HepG2 (cell line): Measurements from ENCODE around the gene AGAP1. TPM values are rescaled to one million over a fixed set of nuclear protein-coding genes. Genes with fewer than 3 reads are reported as not detected.

ENCODE experiments used
- AHR ChIP-seq: IDR thresholded peaks from 2 replicates; pipeline ENCODE4 v1.6.1; 2018; ENCODE audit warnings: missing genetic modification reagents, missing compliant biosample characterization
- ARID5B ChIP-seq: IDR thresholded peaks from 2 replicates; pipeline ENCODE4 v1.4.0; 2020; ENCODE audit warnings: mild to moderate bottlenecking, missing genetic modification reagents
- ATF6 ChIP-seq: sonication (generic); formaldehyde crosslinking; conservative IDR thresholded peaks from 2 replicates; pipeline ENCODE4 v1.4.0; 2020; ENCODE audit warnings: missing genetic modification reagents
- BCL6 ChIP-seq: IDR thresholded peaks from 2 replicates; pipeline ENCODE4 v1.6.1; 2016; ENCODE audit warnings: missing genetic modification reagents, missing compliant biosample characterization
- FOSL2 ChIP-seq: sonication (generic); formaldehyde crosslinking; IDR thresholded peaks from 2 replicates; pipeline ENCODE4 v1.4.0; 2020; ENCODE audit warnings: missing genetic modification reagents
- FOXK1 ChIP-seq: sonication (generic); formaldehyde crosslinking; IDR thresholded peaks from 2 replicates; pipeline ENCODE4 v1.4.0; 2020; ENCODE audit warnings: low read depth, missing genetic modification reagents, borderline replicate concordance
- GATAD1 ChIP-seq: IDR thresholded peaks from 2 replicates; pipeline ENCODE4 v1.6.1; 2016; ENCODE audit warnings: missing genetic modification reagents, missing compliant biosample characterization
- HOXD1 ChIP-seq: sonication (generic); formaldehyde crosslinking; IDR thresholded peaks from 2 replicates; pipeline ENCODE4 v1.5.0; 2020; ENCODE audit warnings: missing genetic modification reagents
- KDM2A ChIP-seq: sonication (generic); formaldehyde crosslinking; IDR thresholded peaks from 2 replicates; pipeline ENCODE4 v1.4.0; 2020; ENCODE audit warnings: low read depth, missing genetic modification reagents, borderline replicate concordance
- KDM6A ChIP-seq: IDR thresholded peaks from 2 replicates; pipeline ENCODE4 v1.6.1; 2016; ENCODE audit warnings: low read depth
- PCBP1 ChIP-seq: fragments of 200-400 bp; formaldehyde crosslinking; IDR thresholded peaks from 2 replicates; pipeline ENCODE4 v1.6.1; 2017; ENCODE audit warnings: mild to moderate bottlenecking, low read depth, low read length, borderline replicate concordance
- RBM22 ChIP-seq: fragments of 200-400 bp; formaldehyde crosslinking; optimal IDR thresholded peaks from 2 replicates; pipeline ENCODE3; 2017; ENCODE audit warnings: mild to moderate bottlenecking, low read length, moderate library complexity
- TBX3 ChIP-seq: fragments of 450-650 bp; IDR thresholded peaks from 2 replicates; pipeline ENCODE4 v1.6.1; 2017; ENCODE audit warnings: antibody characterized with exemption, mild to moderate bottlenecking, inconsistent platforms, borderline replicate concordance
- TFDP2 ChIP-seq: sonication (generic); formaldehyde crosslinking; IDR thresholded peaks from 2 replicates; pipeline ENCODE4 v1.4.0; 2020; ENCODE audit warnings: missing genetic modification reagents
- ZFP1 ChIP-seq: IDR thresholded peaks from 2 replicates; pipeline ENCODE4 v1.6.1; 2016
- ZNF414 ChIP-seq: sonication (generic); formaldehyde crosslinking; IDR thresholded peaks from 2 replicates; pipeline ENCODE4 v1.5.0; 2020; ENCODE audit warnings: missing genetic modification reagents
- ZNF484 ChIP-seq: sonication (generic); formaldehyde crosslinking; IDR thresholded peaks from 2 replicates; pipeline ENCODE4 v1.5.1; 2020; ENCODE audit warnings: mild to moderate bottlenecking, low read depth, missing genetic modification reagents, borderline replicate concordance
- ZNF567 ChIP-seq: sonication (generic); formaldehyde crosslinking; IDR thresholded peaks from 2 replicates; pipeline ENCODE4 v1.8.1; 2023; ENCODE audit warnings: mild to moderate bottlenecking, missing genetic modification reagents, borderline replicate concordance
- ZNF616 ChIP-seq: sonication (generic); formaldehyde crosslinking; IDR thresholded peaks from 2 replicates; pipeline ENCODE4 v1.5.0; 2020; ENCODE audit warnings: low read depth, mild to moderate bottlenecking, missing genetic modification reagents
- ZNF652 ChIP-seq: IDR thresholded peaks from 2 replicates; pipeline ENCODE4 v1.6.1; 2016; ENCODE audit warnings: low read depth, borderline replicate concordance
- ZNF790 ChIP-seq: sonication (generic); formaldehyde crosslinking; IDR thresholded peaks from 2 replicates; pipeline ENCODE4 v1.8.0; 2022; ENCODE audit warnings: missing genetic modification reagents, mild to moderate bottlenecking, borderline replicate concordance
- polyA plus RNA-seq, 8 experiments: library from polyadenylated mRNA; depleted of rRNA in 3 of 8; stranded (reverse) in 7 of 8; unstranded in 1 of 8; fragments of >200 nt; fragmentation: Illumina TruSeq in 4 of 8; extraction: Trizol in 4 of 8; gene quantifications; 2 replicates each; pipeline versions ENCODE4 v1.2.1 to v1.2.3, GENCODE V29; 2011 to 2016; ENCODE audit warnings: low read depth in 4 of 8, missing spikeins in 1 of 8, mixed read lengths in 1 of 8; ENCODE audit not compliant: insufficient read depth in 1 of 8
- total RNA-seq, 5 experiments: library from RNA; depleted of rRNA; stranded (reverse); fragments of >200 nt; fragmentation: Illumina TruSeq; extraction: Trizol; gene quantifications; 2 replicates each; pipeline ENCODE4 v1.2.3, GENCODE V29; 2016; ENCODE audit warnings: low read depth in 1 of 5
- TF ChIP-seq, protein P1 (sequence below): IDR thresholded peaks from 2 replicates; pipeline ENCODE4 v1.6.1; 2016; ENCODE audit warnings: low read depth

Gene AGAP1
- total and polyA plus RNA-seq, 2 of the 13 experiments (the other 11 are each of a cell fraction or from before 2014, with no cell fraction given): 21.2 to 32.7 TPM

GRCh38 chr2:235542733-235543127 lies 48.9 kb downstream of the AGAP1 start (continued):
- TF ChIP-seq ZNF484 (CRISPR knock-in tag) (no peak), RBM22 (no peak), ZNF567 (CRISPR knock-in tag) (no peak), ZNF790 (CRISPR knock-in tag) (no peak), ARID5B (CRISPR knock-in tag) (peak; percentile 82), KDM2A (CRISPR knock-in tag) (peak; percentile 28; the same call in 1 of the 2 replicates), KDM6A (CRISPR knock-in tag) (0 out of 2 replicates have a peak, but pooled peaks have one; percentile 63), BCL6 (CRISPR knock-in tag) (peak; percentile 76; the same call in 1 of the 2 replicates), TFDP2 (CRISPR knock-in tag) (0 out of 2 replicates have a peak, but pooled peaks have one; percentile 32), ZNF616 (CRISPR knock-in tag) (no peak), ZNF652 (no peak), GATAD1 (CRISPR knock-in tag) (peak; percentile 40; the same call in 1 of the 2 replicates), AHR (CRISPR knock-in tag) (no peak), ZFP1 (CRISPR knock-in tag) (no peak), FOSL2 (CRISPR knock-in tag) (peak; percentile 10; the same call in 1 of the 2 replicates), FOXK1 (peak; percentile 60; the same call in 1 of the 2 replicates), HOXD1 (no peak), ZNF414 (no peak), TBX3 (no peak), ATF6 (no peak), PCBP1 (peak; percentile 90; the same call in 1 of the 2 replicates)
- TF ChIP-seq, protein P1, sequence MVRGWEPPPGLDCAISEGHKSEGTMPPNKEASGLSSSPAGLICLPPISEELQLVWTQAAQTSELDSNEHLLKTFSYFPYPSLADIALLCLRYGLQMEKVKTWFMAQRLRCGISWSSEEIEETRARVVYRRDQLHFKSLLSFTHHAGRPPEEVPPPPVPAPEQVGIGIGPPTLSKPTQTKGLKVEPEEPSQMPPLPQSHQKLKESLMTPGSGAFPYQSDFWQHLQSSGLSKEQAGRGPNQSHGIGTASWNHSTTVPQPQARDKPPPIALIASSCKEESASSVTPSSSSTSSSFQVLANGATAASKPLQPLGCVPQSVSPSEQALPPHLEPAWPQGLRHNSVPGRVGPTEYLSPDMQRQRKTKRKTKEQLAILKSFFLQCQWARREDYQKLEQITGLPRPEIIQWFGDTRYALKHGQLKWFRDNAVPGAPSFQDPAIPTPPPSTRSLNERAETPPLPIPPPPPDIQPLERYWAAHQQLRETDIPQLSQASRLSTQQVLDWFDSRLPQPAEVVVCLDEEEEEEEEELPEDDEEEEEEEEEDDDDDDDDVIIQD: peak; percentile 80
